GM19238 (cell line): ENCODE results near the gene HERC2.
"Not testable (repeated sequence)": the region's sequence is repeated elsewhere in the genome, so short reads cannot be mapped to it uniquely, and the experiment has no call there.

Experiments used
- DNase-seq: peaks from one replicate; pipeline ENCODE4 v3.0.0; 2011; ENCODE audit warnings: low spot score; ENCODE audit not compliant: insufficient read length

HERC2 gene

GRCh38 chr15:28228990-28229640 is 92.9 kb downstream of the HERC2 start:
- DNase-seq, result not testable (repeated sequence)

- no peak for DNase-seq
Observed at GRCh38 chr15:28228096-28228495, 93.9 kb downstream of the HERC2 start.

- not testable (repeated sequence) for DNase-seq
Observed at GRCh38 chr15:28227303-28227702, 94.7 kb downstream of the HERC2 start.

GRCh38 chr15:28222612-28223011 is 99.4 kb downstream of the HERC2 start:
- DNase-seq, result not testable (repeated sequence)

- not testable (repeated sequence) for DNase-seq
Observed at GRCh38 chr15:28221696-28222095, 100.3 kb downstream of the HERC2 start.

- no peak for DNase-seq
Observed at GRCh38 chr15:28219116-28219515, 102.9 kb downstream of the HERC2 start.

- DNase-seq, result not testable (repeated sequence)
Observed at GRCh38 chr15:28216946-28217546, 104.9 kb downstream of the HERC2 start.

GRCh38 chr15:28215521-28215920 is 106.5 kb downstream of the HERC2 start:
- DNase-seq, result not testable (repeated sequence)

- not testable (repeated sequence) for DNase-seq
Observed at GRCh38 chr15:28214006-28214790, 107.8 kb downstream of the HERC2 start.

- not testable (repeated sequence) for DNase-seq
Observed at GRCh38 chr15:28213393-28213792, 108.6 kb downstream of the HERC2 start.

GRCh38 chr15:28208583-28208982 is 113.4 kb downstream of the HERC2 start:
- DNase-seq, result no peak

- DNase-seq, result not testable (repeated sequence)
Observed at GRCh38 chr15:28205640-28206039, 116.3 kb downstream of the HERC2 start.

GRCh38 chr15:28203055-28203828 is 118.7 kb downstream of the HERC2 start:
- not testable (repeated sequence) for DNase-seq

GRCh38 chr15:28202124-28202523 is 119.9 kb downstream of the HERC2 start:
- not testable (repeated sequence) for DNase-seq

GRCh38 chr15:28198215-28198614 is 123.8 kb downstream of the HERC2 start:
- not testable (repeated sequence) for DNase-seq

GRCh38 chr15:28197694-28198093 is 124.3 kb downstream of the HERC2 start:
- not testable (repeated sequence) for DNase-seq

GRCh38 chr15:28196581-28196980 is 125.4 kb downstream of the HERC2 start:
- not testable (repeated sequence) for DNase-seq

GRCh38 chr15:28192772-28193171 is 129.2 kb downstream of the HERC2 start:
- DNase-seq, result no peak

- DNase-seq, result no peak
Observed at GRCh38 chr15:28191832-28192231, 130.1 kb downstream of the HERC2 start.

- no peak for DNase-seq
Observed at GRCh38 chr15:28190391-28191174, 131.4 kb downstream of the HERC2 start.
